HG03520 (cell line): ENCODE data around the gene SUGCT.
"Not testable (repeated sequence)": the region's sequence is repeated elsewhere in the genome, so short reads cannot be mapped to it uniquely, and the experiment has no call there.

ENCODE experiments used
- ATAC-seq: cut with Tn5 transposase; IDR thresholded peaks from one replicate; pipeline ENCODE4 v1.9.1; 2021; ENCODE audit warnings: mild to moderate bottlenecking, moderate library complexity; ENCODE audit not compliant: unreplicated experiment

Gene SUGCT

GRCh38 chr7:40647719-40648118 lies 512.9 kb downstream of the SUGCT start:
- no peak for ATAC-seq

DNA sequence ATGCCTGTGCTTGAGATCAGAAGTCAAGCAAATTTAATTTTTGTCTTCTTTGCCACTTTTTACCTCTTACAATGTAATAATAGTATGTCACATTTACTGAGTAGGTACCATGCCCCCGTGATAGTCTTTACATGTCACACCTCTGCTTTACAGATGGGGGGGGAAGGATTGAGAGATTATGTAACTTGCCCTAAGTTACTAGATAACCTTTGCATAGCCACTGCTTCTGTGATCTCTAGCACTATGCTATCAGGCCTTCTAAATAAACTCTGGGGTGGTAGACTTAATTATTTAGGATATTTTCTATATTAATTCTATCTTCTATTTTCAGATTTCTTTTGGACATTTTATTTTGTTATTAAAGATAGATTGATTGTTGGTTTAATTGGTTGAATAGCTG lies 514.4 kb downstream of the SUGCT start:
- ATAC-seq: no peak

DNA sequence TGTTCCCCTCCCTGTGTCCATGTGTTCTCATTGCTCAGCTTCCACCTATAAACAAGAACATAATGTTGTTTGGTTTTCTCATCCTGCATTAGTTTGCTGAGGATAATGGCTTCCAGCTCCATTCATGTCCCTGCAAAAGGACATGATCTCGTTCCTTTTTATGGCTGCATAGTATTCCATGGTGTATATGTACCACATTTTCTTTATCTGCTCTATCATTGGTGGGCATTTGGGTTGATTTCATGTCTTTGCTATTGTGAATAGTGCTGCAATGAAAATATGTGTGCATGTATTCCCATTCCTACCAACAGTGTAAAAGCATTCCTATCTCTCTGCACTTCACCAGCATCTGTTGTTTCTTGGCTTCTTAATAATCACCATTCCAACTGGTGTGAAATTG lies 516.1 kb downstream of the SUGCT start:
- ATAC-seq: not testable (repeated sequence)

DNA sequence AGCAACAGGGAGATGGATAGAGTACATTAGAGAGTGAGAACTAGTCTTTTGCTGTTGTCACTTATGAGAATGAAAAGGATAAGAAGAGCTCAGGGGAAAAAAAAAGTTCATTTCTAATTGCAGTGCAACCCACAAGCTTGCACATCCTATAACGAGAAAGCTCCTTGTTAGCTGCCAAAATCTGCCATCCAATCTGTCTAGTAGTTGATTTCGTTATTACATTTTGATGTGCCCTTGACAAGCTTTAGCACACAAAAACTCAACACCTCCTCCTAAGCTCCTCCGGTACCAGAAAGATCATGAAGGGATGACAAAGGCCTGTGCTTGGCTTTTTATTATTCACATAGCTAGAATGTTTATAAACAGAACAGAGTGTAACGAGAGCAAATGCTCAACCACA lies 519.4 kb downstream of the SUGCT start:
- ATAC-seq: no peak

DNA sequence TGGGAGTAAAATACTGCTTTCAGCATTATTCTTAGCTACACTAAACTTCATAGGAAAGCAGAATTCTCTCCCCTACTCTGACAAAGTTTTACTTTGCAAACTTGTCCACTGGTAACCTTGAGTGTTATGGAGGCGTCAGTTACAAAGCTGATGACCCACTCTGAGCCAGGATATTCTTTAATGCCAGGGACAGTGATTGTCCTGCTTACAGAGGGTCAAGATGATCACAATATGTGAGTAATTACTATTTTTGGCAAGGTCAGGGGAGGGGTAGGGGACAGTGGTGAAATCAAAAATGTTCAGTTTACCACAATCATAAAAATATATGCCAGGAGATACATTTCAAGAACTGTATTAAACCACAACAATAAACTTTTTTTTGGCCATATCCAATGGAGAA lies 520.6 kb downstream of the SUGCT start:
- ATAC-seq: no peak

- no peak for ATAC-seq
Measured at GRCh38 chr7:40656349-40656748, 521.5 kb downstream of the SUGCT start.

- ATAC-seq: no peak
Measured at GRCh38 chr7:40658729-40659128, 523.9 kb downstream of the SUGCT start.

GRCh38 chr7:40659231-40659630 lies 524.4 kb downstream of the SUGCT start:
- no peak for ATAC-seq

GRCh38 chr7:40673285-40673684 lies 538.5 kb downstream of the SUGCT start:
- no peak for ATAC-seq

- no peak for ATAC-seq
Measured at GRCh38 chr7:40674316-40674715, 539.5 kb downstream of the SUGCT start.

DNA sequence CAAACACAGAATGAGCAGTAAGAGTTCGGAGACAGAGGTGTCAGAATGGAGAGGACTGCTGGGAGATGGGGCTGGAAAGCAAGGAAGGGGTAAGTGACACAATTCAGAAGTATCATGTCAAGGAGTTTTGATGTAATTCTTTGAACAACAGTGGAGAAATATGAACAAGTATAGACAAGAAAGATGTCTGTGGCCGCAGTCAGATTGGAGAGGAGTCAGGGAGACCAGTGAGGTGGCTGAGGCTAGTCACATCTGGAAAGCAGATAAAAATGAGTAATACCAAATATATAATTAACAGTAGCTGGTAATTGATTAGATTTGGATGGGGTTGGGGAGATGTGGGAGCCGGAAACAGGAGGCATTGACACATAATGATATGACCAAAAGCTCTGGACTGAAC lies 540.9 kb downstream of the SUGCT start:
- no peak for ATAC-seq

GRCh38 chr7:40676221-40676620 lies 541.4 kb downstream of the SUGCT start:
- no peak for ATAC-seq

GRCh38 chr7:40680657-40681056 lies 545.9 kb downstream of the SUGCT start:
- ATAC-seq: peak; percentile 99

DNA sequence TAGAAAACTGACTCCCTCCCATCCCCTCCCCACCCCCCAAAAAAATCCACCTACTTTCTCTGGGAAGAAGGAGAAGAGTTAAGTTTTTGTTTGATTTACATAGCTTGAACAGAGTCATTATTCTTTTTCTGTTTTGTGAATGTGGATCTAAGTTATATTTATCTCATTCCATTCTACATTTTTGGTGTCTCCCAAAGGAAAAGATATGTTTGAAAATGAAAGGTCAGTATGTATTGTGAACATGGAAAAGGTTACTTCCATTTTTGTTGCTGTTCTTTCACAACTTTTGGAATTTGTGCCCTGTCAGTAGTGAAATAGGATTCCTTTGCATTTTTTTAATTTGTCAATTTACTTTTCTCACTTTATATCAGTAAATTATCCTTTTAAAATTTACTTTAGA lies 547.9 kb downstream of the SUGCT start:
- no peak for ATAC-seq

- ATAC-seq: no peak
Measured at GRCh38 chr7:40694026-40694809, 559.4 kb downstream of the SUGCT start.

DNA sequence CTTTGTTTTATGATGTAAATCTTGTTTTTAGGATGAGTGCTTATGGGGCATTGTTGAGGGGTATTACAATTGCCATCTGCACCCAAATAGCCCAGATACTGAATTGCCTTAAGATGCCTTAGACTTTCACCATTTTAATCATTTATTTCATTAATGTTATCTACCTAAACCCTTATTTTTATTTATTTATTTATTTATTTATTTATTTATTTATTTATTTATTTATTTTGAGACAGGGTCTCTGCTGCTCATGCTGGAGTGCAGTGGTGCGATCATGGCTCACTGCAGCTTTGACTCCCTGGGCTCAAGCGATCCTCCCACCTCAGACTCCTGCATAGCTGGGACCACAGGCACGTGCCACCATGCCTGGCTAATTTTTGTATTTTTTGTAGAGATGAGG lies 560.2 kb downstream of the SUGCT start:
- no peak for ATAC-seq

GRCh38 chr7:40697653-40698052 lies 562.8 kb downstream of the SUGCT start:
- ATAC-seq: no peak

GRCh38 chr7:40698214-40698920 lies 563.6 kb downstream of the SUGCT start:
- no peak for ATAC-seq

GRCh38 chr7:40698921-40699260 lies 564.1 kb downstream of the SUGCT start:
- ATAC-seq: no peak

GRCh38 chr7:40700653-40701421 lies 566.0 kb downstream of the SUGCT start:
- no peak for ATAC-seq

DNA sequence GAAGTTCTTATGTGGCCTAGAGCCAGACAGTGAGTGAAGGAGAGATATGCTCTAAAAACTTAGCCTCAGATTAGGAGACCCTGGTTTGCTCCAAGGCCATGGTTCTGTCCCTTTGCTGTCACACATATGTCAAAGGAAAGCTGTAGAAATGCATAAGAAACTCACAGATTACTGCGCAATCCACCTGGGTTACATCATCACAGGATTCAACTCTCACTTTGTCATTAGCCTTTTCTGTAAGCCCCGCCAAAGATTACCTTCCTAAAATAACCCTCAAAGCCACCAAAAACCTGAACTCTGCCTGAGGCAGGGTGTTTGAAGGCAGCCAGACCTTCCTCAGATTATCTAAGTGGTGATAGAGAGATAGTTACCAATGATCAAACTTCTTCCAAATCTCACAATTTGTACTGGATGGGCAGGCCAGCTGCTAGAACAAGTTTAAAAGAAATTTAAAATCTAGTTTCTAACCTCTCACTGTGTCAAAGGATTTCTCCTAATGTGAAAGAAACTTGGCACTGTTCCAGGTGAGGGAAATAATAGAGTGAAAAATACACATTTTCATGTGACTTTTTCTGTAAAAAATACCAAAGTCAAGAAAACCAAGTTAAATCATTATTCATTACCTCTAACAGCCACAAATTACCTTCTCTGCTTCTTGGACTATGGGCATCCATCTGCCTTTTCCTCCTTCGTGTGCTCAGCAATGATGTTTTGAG lies 567.2 kb downstream of the SUGCT start:
- no peak for ATAC-seq
